LNCAP (cell line): ENCODE results near the gene DUSP10.

Experiments used
- CTCF ChIP-seq: fragments of 450-650 bp; IDR thresholded peaks from 2 replicates; pipeline ENCODE4 v1.5.1; 2017; ENCODE audit warnings: mild to moderate bottlenecking

DUSP10 gene

GRCh38 chr1:221711063-221711577 is 30.8 kb downstream of the DUSP10 start:
- no peak for TF ChIP-seq CTCF

DNA sequence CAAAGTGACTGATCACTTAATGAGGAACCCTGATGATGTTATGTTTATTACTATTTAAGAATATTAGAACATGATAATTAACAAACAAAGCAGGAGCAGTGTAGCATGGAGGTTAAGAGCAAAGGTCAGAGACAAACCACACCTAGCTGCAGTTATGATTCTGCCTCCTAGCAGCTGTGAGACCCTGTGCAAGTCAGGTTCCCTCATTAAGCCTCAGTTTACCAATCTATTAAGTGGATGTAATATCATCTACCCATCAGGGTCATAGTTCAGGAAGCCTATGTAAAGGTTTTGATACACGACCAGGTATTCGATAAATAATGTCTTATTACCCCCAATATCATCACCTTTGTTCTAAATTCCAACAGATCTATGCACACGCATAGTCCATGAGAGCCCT is 32.0 kb downstream of the DUSP10 start:
- TF ChIP-seq CTCF = no peak

DNA sequence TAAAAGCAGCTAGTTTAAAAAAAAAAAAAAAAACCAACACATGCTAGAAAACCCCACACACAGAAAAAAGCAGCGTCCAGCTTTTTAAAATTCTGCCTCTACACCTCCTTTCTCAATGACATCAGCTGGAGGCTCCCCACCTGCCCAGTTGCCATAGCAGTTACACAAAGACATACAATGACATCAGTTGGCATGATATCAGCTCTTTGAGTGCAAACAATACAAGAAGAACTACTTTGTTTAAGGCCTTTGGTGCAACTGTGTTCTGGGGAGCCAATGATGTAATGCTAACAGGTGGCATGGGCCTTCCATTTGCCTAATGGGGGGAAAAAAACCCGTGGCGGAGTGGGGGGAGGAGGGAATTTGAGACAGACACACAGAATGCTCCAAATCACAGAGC is 32.9 kb downstream of the DUSP10 start:
- TF ChIP-seq CTCF = no peak

DNA sequence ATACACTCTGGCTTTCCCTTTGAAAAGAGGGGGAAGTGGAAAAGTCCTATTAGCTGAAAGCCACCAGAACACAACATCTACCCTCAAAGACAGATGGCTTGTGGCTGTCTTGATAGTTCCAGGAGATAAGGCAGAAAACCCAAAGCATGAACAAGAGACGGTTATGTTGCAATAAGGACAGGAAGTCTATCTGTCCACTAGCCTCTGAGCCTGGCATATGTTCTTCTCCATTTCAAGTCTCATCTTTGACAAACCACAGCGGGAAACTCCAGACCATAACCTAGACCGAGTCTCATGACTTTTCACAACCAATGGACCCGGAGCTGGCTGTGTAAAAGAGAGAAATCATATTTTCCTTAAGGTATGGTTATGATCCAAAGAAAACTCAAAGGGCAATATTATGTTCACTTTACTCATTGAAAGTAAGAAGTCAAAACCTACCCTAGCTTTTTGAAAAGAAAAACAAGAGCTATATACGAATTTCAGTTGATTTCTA is 33.8 kb downstream of the DUSP10 start:
- no peak for TF ChIP-seq CTCF

- no peak for TF ChIP-seq CTCF
These were observed 34.9 kb downstream of the DUSP10 start for GRCh38 chr1:221706876-221707582.

DNA sequence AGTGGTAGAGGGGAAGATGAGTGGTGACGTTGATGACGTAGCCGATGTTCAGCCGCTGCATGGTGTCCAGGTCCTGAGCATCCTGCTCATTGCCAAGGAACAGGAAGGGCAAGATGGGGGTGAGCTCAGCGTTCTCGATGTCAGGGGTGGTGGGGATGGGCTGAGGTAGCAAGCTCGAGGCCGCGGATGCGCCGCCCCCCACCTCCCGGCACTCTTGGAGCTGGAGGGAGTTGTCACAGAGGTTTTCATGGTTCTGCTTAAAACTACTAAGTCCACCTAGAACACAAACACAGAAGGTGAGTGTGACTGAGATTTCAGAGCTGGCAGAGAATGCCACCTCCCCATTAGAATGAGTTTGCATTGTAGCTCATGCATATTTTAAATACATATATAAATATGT is 35.7 kb downstream of the DUSP10 start:
- TF ChIP-seq CTCF = no peak

- TF ChIP-seq CTCF = no peak
These were observed 37.6 kb downstream of the DUSP10 start for GRCh38 chr1:221704306-221704705.
